ENCODE data around the gene GLG1.
"Not testable (repeated sequence)": the region's sequence is repeated elsewhere in the genome, so short reads cannot be mapped to it uniquely, and the experiment has no call there.

GRCh38 chr16:74425751-74426150, 181.2 kb downstream of the GLG1 start:
- TF ChIP-seq POLR2A (IDR thresholded peaks at IDR 0.05; ENCODE audit: low read length); GATA1 (IDR thresholded peaks at IDR 0.05; ENCODE audit: low read depth, low read length): not testable (repeated sequence)
